GM18873 (cell line): ENCODE results near the gene POLDIP2.

ENCODE experiments used
- ATAC-seq: cut with Tn5 transposase; IDR thresholded peaks from one replicate; pipeline ENCODE4 v1.9.1; 2021; ENCODE audit warnings: mild to moderate bottlenecking, moderate library complexity, moderate number of reproducible peaks; ENCODE audit not compliant: unreplicated experiment, low FRiP score

The POLDIP2 gene

GRCh38 chr17:28390563-28390962 lies 33.2 kb upstream of the POLDIP2 start:
- ATAC-seq, result no peak

- no peak for ATAC-seq
These were observed 32.8 kb upstream of the POLDIP2 start for GRCh38 chr17:28390141-28390540.

- ATAC-seq, result no peak
These were observed 30.8 kb upstream of the POLDIP2 start for GRCh38 chr17:28388106-28388505.

GRCh38 chr17:28386391-28386790 lies 29.1 kb upstream of the POLDIP2 start:
- no peak for ATAC-seq

GRCh38 chr17:28385406-28385805 lies 28.1 kb upstream of the POLDIP2 start:
- no peak for ATAC-seq

- ATAC-seq, result no peak
These were observed 27.7 kb upstream of the POLDIP2 start for GRCh38 chr17:28385037-28385400.

GRCh38 chr17:28384281-28385036 lies 27.1 kb upstream of the POLDIP2 start:
- no peak for ATAC-seq

- no peak for ATAC-seq
These were observed 24.0 kb upstream of the POLDIP2 start for GRCh38 chr17:28381141-28381825.

GRCh38 chr17:28379814-28380801 lies 22.8 kb upstream of the POLDIP2 start:
- no peak for ATAC-seq

- no peak for ATAC-seq
These were observed 15.6 kb upstream of the POLDIP2 start for GRCh38 chr17:28372945-28373274.

GRCh38 chr17:28372203-28372944 lies 15.0 kb upstream of the POLDIP2 start:
- ATAC-seq, result no peak

GRCh38 chr17:28371245-28372202 lies 14.2 kb upstream of the POLDIP2 start, which contains the start of gene SARM1:
TSS of gene SARM1 (plus strand) at chr17:28371694. CDS start at chr17:28372033, 339 bp downstream.
- no peak for ATAC-seq

- no peak for ATAC-seq
These were observed 13.4 kb upstream of the POLDIP2 start for GRCh38 chr17:28370744-28371103.

- no peak for ATAC-seq
These were observed 12.9 kb upstream of the POLDIP2 start, which contains the start of gene VTN for GRCh38 chr17:28370035-28370743. TSS of gene VTN (minus strand) at chr17:28370307. CDS start at chr17:28370203, 104 bp downstream.

- no peak for ATAC-seq
These were observed 12.3 kb upstream of the POLDIP2 start for GRCh38 chr17:28369684-28370034.

GRCh38 chr17:28368915-28369683 lies 11.8 kb upstream of the POLDIP2 start:
- ATAC-seq, result no peak

GRCh38 chr17:28368306-28368831 lies 11.0 kb upstream of the POLDIP2 start:
- no peak for ATAC-seq
